GM12874 (cell line): ENCODE measurements around the gene EXOC6.

Source experiments
- CTCF ChIP-seq: IDR thresholded peaks from 2 replicates; pipeline ENCODE4 v1.5.1; 2011; ENCODE audit warnings: low read depth, mild to moderate bottlenecking, control low read depth, low read length, moderate library complexity; ENCODE audit not compliant: insufficient read depth

The EXOC6 gene

DNA sequence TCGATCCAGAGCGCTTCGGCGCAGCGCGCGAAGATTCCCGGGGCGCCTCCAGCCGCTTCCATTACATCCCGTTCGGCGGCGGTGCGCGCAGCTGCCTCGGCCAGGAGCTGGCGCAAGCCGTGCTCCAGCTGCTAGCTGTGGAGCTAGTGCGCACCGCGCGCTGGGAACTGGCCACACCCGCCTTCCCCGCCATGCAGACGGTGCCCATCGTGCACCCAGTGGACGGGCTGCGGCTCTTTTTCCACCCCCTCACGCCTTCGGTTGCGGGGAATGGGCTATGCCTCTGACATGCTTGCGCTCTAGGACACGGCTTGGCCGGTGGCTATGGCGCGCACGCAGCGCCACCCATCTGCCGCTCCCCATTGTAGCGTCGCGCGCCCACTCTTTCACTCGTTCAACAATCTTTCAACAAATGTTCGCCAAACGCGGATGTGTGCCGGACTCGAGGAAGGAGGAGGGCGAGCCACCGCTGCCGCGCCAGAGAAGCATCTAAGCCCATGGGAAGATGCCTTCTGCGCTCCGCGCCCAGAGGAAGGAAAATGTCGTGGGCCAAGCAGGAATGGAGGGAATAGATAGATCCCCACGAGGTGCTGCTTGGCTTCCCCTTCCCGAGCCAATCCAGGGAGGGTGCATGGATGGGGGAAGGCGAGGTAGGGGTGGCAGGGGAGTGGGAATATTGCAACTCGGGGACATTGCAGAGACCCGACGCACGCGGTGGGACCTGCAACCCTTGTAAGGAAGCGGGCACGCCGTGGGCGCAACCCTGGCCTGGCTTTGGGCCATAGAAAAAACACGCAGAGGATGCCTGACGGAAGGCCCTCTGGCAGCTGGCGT lies 220.3 kb downstream of the EXOC6 start:
- no peak; the same call in 1 of the 2 replicates for TF ChIP-seq CTCF

DNA sequence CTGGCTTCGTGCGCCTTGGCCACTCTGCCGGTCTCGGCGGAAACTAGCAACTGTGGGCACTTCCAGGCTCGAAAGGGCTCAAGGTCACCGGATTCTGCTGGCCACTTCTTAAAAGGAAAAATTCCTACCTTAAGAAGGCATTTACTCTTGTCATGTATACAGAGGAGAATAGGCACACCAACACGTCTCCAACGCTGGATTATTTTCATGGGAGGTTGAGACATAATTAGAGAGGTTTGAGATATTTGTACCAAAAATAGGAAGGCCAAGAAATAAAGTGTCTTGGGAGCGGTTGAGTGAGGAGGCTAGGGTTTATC lies 220.9 kb downstream of the EXOC6 start:
- no peak for TF ChIP-seq CTCF

- TF ChIP-seq CTCF: no peak
Measured at GRCh38 chr10:93070378-93071176, 222.3 kb downstream of the EXOC6 start.

DNA sequence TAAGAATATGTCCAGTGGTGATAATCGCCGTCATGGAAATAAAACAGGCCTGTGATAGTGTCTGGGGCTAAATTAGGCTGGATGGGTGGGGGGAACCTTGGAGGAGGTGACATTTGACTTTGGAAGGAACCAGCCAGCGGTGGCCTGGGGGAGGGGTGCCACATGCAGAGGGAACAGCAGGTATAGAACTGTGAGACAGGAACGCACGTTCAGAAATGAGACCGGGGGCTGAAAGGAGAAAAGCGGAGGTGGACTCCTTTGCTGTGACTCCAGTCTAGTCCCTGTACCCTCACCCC lies 222.8 kb downstream of the EXOC6 start:
- TF ChIP-seq CTCF: no peak

DNA sequence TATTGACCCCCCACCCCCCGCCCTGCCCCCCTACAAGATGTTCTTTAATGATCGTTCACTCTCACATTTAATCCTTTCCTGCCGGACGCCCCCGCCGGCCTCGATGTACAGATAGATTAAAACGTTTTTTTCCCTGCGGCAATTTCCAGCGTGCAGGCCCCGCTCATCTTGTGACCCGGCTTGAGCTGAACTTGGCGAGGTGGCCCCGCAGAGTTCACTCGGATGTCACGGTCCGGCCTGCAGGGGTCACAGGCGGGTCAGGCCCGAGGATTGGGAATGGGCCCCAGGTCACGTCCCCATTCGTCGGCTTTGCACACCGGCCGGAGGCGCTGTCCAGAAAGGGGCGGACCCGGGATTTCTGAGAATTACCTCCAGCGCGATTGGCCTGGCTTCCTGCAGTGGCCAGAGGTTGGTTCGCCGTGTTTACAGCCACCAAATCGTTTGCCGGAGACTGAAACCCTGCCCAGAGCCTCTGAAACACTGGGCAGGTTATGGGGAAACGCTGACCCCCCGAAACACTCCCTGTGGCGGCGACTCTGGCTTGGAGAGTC lies 223.4 kb downstream of the EXOC6 start:
- TF ChIP-seq CTCF: no peak

GRCh38 chr10:93072225-93072712 lies 223.9 kb downstream of the EXOC6 start:
- no peak for TF ChIP-seq CTCF

DNA sequence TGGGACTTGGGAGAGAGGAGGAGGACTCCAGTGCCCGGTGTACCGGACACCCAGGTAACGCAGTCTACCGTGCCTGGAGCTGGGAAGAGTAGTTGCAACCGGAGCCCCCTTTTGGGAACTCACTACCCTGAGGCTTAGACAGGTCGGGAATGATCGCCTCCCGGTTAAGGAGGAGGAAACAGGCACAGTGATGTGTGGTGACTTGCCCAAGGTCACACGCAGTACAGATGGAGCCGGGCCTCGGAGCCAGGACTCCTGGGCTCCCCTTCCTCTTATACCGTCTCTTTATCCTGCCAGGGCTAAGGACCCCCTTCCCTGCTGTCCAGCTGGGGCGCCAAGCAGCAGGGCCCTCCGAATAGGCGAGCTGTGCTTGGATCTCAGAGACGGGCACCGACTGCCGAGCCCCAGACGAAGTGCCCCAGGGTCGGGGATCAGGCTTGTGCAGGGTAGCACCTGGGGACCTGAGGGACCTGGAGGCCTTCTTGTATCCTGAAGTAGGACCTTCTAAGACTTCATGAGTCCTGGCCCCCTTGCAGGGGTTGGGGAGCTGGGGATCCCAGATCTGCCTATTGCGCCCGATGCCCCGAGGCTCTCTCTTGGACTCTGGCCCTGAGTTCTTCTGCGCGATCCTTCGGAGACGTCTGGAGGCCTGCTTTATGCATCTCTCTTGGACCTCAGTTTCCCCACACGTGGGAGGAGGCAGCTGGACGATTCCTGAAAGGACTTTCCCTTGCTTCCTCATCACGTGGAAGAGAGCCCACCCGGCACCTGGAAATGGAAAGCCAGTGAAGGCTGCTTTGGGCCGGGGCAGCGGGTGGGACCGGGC lies 224.6 kb downstream of the EXOC6 start:
- TF ChIP-seq CTCF: no peak
